ENCODE data around the gene SIGLEC14. TPM values are rescaled to one million over a fixed set of nuclear protein-coding genes. Genes with fewer than 3 reads are reported as not detected.

Gene SIGLEC14
- total RNA-seq, 2 experiments from 2014 or later: not detected

GRCh38 chr19:51686171-51686570, 39.5 kb upstream of the SIGLEC14 start:
- H2AFZ ChIP-seq (ENCODE audit: low read length): no peak overlapping the region
- TF ChIP-seq EZH2phosphoT487 (IDR thresholded peaks at IDR 0.05; ENCODE audit: borderline replicate concordance, low read depth, low read length): no peak
- TF ChIP-seq CTCF (conservative IDR thresholded peaks at IDR 0.05; ENCODE audit: low read length): no peak
- peaks cover 14% of the 10 kb centered on the region for H3K9me3 ChIP-seq (ENCODE audit: low read length)
- intact Hi-C loops (cut with micrococcal nuclease; ENCODE audit: unreplicated experiment): no loop called here
- no TSS peak for BruUV-seq (replicated peaks)
- no peak overlapping the region for H3K4me3 ChIP-seq (ENCODE audit: low read depth, low read length, poor library complexity, severe bottlenecking)
- H3K4me2 ChIP-seq (ENCODE audit: low read length): no peak overlapping the region
- no peaks in the 10 kb centered on the region for H3K9me2 ChIP-seq (ENCODE audit: insufficient read depth, low read length)
- H3K4me1 ChIP-seq (ENCODE audit: insufficient read depth, low read length, poor library complexity, severe bottlenecking): peaks cover 12% of the 10 kb centered on the region
- CTCF ChIA-PET (ENCODE audit: unreplicated experiment): no interaction called here
- H3K27ac ChIP-seq (ENCODE audit: low read depth, low read length, poor library complexity, severe bottlenecking): no peak overlapping the region
- no peaks in the 10 kb centered on the region for H3K79me2 ChIP-seq (ENCODE audit: insufficient read depth, low read depth, low read length)
- POLR2A ChIA-PET: no interaction called here
- H3K36me3 ChIP-seq (ENCODE audit: insufficient read depth, low read length): no peaks in the 10 kb centered on the region
- DNase-seq (ENCODE audit: low spot score): no peak
- no peaks in the 10 kb centered on the region for H4K20me1 ChIP-seq (ENCODE audit: insufficient read depth, low read length)

GRCh38 chr19:51681286-51681941, 34.8 kb upstream of the SIGLEC14 start:
- TF ChIP-seq CTCF (conservative IDR thresholded peaks at IDR 0.05; ENCODE audit: low read length) (no peak), EZH2phosphoT487 (IDR thresholded peaks at IDR 0.05; ENCODE audit: borderline replicate concordance, low read depth, low read length) (no peak)
- no peak for DNase-seq (ENCODE audit: low spot score)
- Histone ChIP-seq H3K36me3 (ENCODE audit: insufficient read depth, low read length) (no peaks in the 10 kb centered on the region), H4K20me1 (ENCODE audit: insufficient read depth, low read length) (no peaks in the 10 kb centered on the region), H3K79me2 (ENCODE audit: insufficient read depth, low read depth, low read length) (no peaks in the 10 kb centered on the region), H3K4me3 (ENCODE audit: low read depth, low read length, poor library complexity, severe bottlenecking) (no peak overlapping the region), H3K9me3 (ENCODE audit: low read length) (peaks cover 9% of the 10 kb centered on the region), H3K27ac (ENCODE audit: low read depth, low read length, poor library complexity, severe bottlenecking) (no peak overlapping the region), H3K9me2 (ENCODE audit: insufficient read depth, low read length) (no peaks in the 10 kb centered on the region), H3K4me1 (ENCODE audit: insufficient read depth, low read length, poor library complexity, severe bottlenecking) (no peaks in the 10 kb centered on the region), H2AFZ (ENCODE audit: low read length) (peak overlapping the region; percentile 38), H3K4me2 (ENCODE audit: low read length) (no peak overlapping the region)
- CTCF ChIA-PET (ENCODE audit: unreplicated experiment): no interaction called here
- POLR2A ChIA-PET: no interaction called here
- BruUV-seq (replicated peaks): no TSS peak
- intact Hi-C loops (cut with micrococcal nuclease; ENCODE audit: unreplicated experiment): no loop called here

DNA sequence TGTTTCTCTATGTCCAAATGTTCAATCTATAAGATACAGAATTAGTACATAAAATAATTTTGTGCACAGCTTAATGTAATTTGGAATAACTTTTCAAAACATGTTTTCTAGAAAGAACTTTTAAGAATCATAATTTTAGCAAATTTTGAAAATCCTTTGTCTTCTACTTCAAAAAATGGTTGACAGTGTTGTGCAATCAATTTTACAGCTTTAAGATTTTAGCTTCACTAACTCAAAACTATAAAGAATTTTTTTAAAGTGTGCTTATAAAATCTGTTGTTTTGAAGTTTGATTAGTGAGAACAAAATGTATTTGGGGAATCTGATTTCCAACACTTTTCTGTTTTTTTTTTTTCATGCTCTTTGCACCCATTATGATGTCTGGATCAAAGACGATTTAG, 33.8 kb upstream of the SIGLEC14 start:
- TF ChIP-seq CTCF (conservative IDR thresholded peaks at IDR 0.05; ENCODE audit: low read length) (no peak), EZH2phosphoT487 (IDR thresholded peaks at IDR 0.05; ENCODE audit: borderline replicate concordance, low read depth, low read length) (no peak)
- no peaks in the 10 kb centered on the region for H3K79me2 ChIP-seq (ENCODE audit: insufficient read depth, low read depth, low read length)
- no peak overlapping the region for H2AFZ ChIP-seq (ENCODE audit: low read length)
- no peak overlapping the region for H3K4me3 ChIP-seq (ENCODE audit: low read depth, low read length, poor library complexity, severe bottlenecking)
- H3K36me3 ChIP-seq (ENCODE audit: insufficient read depth, low read length): no peaks in the 10 kb centered on the region
- ChIA-PET POLR2A (no interaction called here), CTCF (ENCODE audit: unreplicated experiment) (no interaction called here)
- no peaks in the 10 kb centered on the region for H4K20me1 ChIP-seq (ENCODE audit: insufficient read depth, low read length)
- peaks cover 8% of the 10 kb centered on the region for H3K9me3 ChIP-seq (ENCODE audit: low read length)
- no peak for DNase-seq (ENCODE audit: low spot score)
- no peaks in the 10 kb centered on the region for H3K4me1 ChIP-seq (ENCODE audit: insufficient read depth, low read length, poor library complexity, severe bottlenecking)
- intact Hi-C loops (cut with micrococcal nuclease; ENCODE audit: unreplicated experiment): no loop called here
- no peak overlapping the region for H3K27ac ChIP-seq (ENCODE audit: low read depth, low read length, poor library complexity, severe bottlenecking)
- H3K4me2 ChIP-seq (ENCODE audit: low read length): no peak overlapping the region
- no TSS peak for BruUV-seq (replicated peaks)
- H3K9me2 ChIP-seq (ENCODE audit: insufficient read depth, low read length): no peaks in the 10 kb centered on the region

Data from OCI-LY7 (cell line).